A549 (cell line): ENCODE results near the gene BOLA1. TPM values are rescaled to one million over a fixed set of nuclear protein-coding genes. Genes with fewer than 3 reads are reported as not detected.

Source experiments
- BCL3 ChIP-seq: fragments of >200 bp; sonication (Bioruptor Twin); formaldehyde crosslinking; IDR thresholded peaks from 3 replicates; pipeline ENCODE4 v1.6.1; 2016
- CBX2 ChIP-seq: fragments of 200-600 bp; sonication (generic); IDR thresholded peaks from 2 replicates; pipeline ENCODE4 v1.6.1; 2016; ENCODE audit warnings: low read depth, mild to moderate bottlenecking, borderline replicate concordance
- CBX8 ChIP-seq: fragments of 200-600 bp; sonication (generic); IDR thresholded peaks from 2 replicates; pipeline ENCODE4 v1.6.1; 2016
- CEBPB ChIP-seq, 2 experiments: fragments of >200 bp in 1 of 2; sonication (Bioruptor Twin) in 1 of 2; formaldehyde crosslinking in 1 of 2; IDR thresholded peaks; 2 replicates each; pipeline ENCODE4 v1.6.1; 2012 to 2016
- CHD2 ChIP-seq: fragments of 150-350 bp; IDR thresholded peaks from 2 replicates; pipeline ENCODE4 v1.6.1; 2014; ENCODE audit warnings: low read length; ENCODE audit not compliant: partially characterized antibody
- CHD4 ChIP-seq: fragments of 200-600 bp; sonication (generic); IDR thresholded peaks from 2 replicates; pipeline ENCODE4 v1.6.1; 2016; ENCODE audit warnings: antibody characterized with exemption, mild to moderate bottlenecking, borderline replicate concordance
- CTCF ChIP-seq: fragments of >200 bp; sonication (Bioruptor Twin); formaldehyde crosslinking; IDR thresholded peaks from 3 replicates; pipeline ENCODE4 v1.5.1; 2016
- E2F6 ChIP-seq: IDR thresholded peaks from 2 replicates; pipeline ENCODE4 v1.6.1; 2012; ENCODE audit warnings: low read depth, borderline replicate concordance
- EHMT2 ChIP-seq: fragments of 200-600 bp; sonication (generic); IDR thresholded peaks from 2 replicates; pipeline ENCODE4 v1.6.1; 2016; ENCODE audit warnings: antibody characterized with exemption, low read depth, mild to moderate bottlenecking, moderate library complexity
- ESRRA ChIP-seq: fragments of 150-350 bp; IDR thresholded peaks from 2 replicates; pipeline ENCODE4 v1.6.1; 2014; ENCODE audit warnings: mild to moderate bottlenecking, low read length, borderline replicate concordance
- FOSB ChIP-seq: fragments of 250-450 bp; sonication (Bioruptor Pico); IDR thresholded peaks from 2 replicates; pipeline ENCODE4 v1.5.0; 2020; ENCODE audit warnings: mild to moderate bottlenecking, moderate library complexity
- FOXS1 ChIP-seq: fragments of 250-450 bp; sonication (Bioruptor Pico); IDR thresholded peaks from 2 replicates; pipeline ENCODE4 v1.5.0; 2020; ENCODE audit warnings: mild to moderate bottlenecking, moderate library complexity
- GATA3 ChIP-seq: IDR thresholded peaks from 2 replicates; pipeline ENCODE4 v1.6.1; 2012; ENCODE audit warnings: borderline replicate concordance
- HDAC2 ChIP-seq: fragments of 200-600 bp; sonication (generic); IDR thresholded peaks from 2 replicates; pipeline ENCODE4 v1.6.1; 2016
- HES2 ChIP-seq: fragments of >200 bp; sonication (Bioruptor Twin); formaldehyde crosslinking; IDR thresholded peaks from 2 replicates; pipeline ENCODE4 v1.6.1; 2016
- HEYL ChIP-seq: fragments of 250-450 bp; sonication (Bioruptor Pico); IDR thresholded peaks from 2 replicates; pipeline ENCODE4 v1.8.0; 2021; ENCODE audit warnings: mild to moderate bottlenecking, moderate library complexity
- HMGXB4 ChIP-seq: fragments of 250-450 bp; sonication (Bioruptor Pico); IDR thresholded peaks from 2 replicates; pipeline ENCODE4 v1.5.0; 2021; ENCODE audit warnings: mild to moderate bottlenecking, moderate library complexity, borderline replicate concordance
- HOXB13 ChIP-seq: fragments of 250-450 bp; sonication (Bioruptor Pico); IDR thresholded peaks from 2 replicates; pipeline ENCODE4 v1.5.0; 2020; ENCODE audit warnings: low read depth, mild to moderate bottlenecking, moderate library complexity
- HOXB5 ChIP-seq: fragments of 250-450 bp; sonication (Bioruptor Pico); IDR thresholded peaks from 2 replicates; pipeline ENCODE4 v1.5.0; 2020; ENCODE audit warnings: mild to moderate bottlenecking, moderate library complexity
- MAFK ChIP-seq: fragments of 450-650 bp; IDR thresholded peaks from 2 replicates; pipeline ENCODE4 v1.6.1; 2014; ENCODE audit not compliant: partially characterized antibody
- MAX ChIP-seq: IDR thresholded peaks from 2 replicates; pipeline ENCODE4 v1.6.1; 2012
- MYC ChIP-seq: IDR thresholded peaks from 2 replicates; pipeline ENCODE4 v1.6.1; 2012; ENCODE audit warnings: mild to moderate bottlenecking, inconsistent platforms, low read length, improper control_type of control experiment, borderline replicate concordance
- NFE2L2 ChIP-seq: fragments of 150-350 bp; conservative IDR thresholded peaks from 2 replicates; pipeline ENCODE4 v1.6.1; 2014; ENCODE audit warnings: low read length
- NPAS2 ChIP-seq: fragments of 250-450 bp; sonication (Bioruptor Pico); IDR thresholded peaks from 2 replicates; pipeline ENCODE4 v1.8.0; 2022; ENCODE audit warnings: mild to moderate bottlenecking, moderate library complexity, borderline replicate concordance
- PBX3 ChIP-seq: IDR thresholded peaks from 2 replicates; pipeline ENCODE4 v1.6.1; 2012
- POLR2A ChIP-seq: IDR thresholded peaks from 2 replicates; pipeline ENCODE4 v1.6.1; 2012; ENCODE audit warnings: mild to moderate bottlenecking, low read length
- POLR2AphosphoS2 ChIP-seq: conservative IDR thresholded peaks from 2 replicates; pipeline ENCODE4 v1.6.1; 2012; ENCODE audit warnings: low read length, improper control_type of control experiment, inconsistent platforms
- RARB ChIP-seq: fragments of 250-450 bp; sonication (Bioruptor Pico); IDR thresholded peaks from 2 replicates; pipeline ENCODE4 v1.8.0; 2021; ENCODE audit warnings: mild to moderate bottlenecking, moderate library complexity
- RNF2 ChIP-seq: fragments of 200-600 bp; sonication (generic); IDR thresholded peaks from 2 replicates; pipeline ENCODE4 v1.6.1; 2016; ENCODE audit warnings: low read depth, mild to moderate bottlenecking, antibody characterized with exemption, moderate library complexity, borderline replicate concordance
- USF2 ChIP-seq: fragments of 450-650 bp; IDR thresholded peaks from 2 replicates; pipeline ENCODE4 v1.6.1; 2014; ENCODE audit warnings: antibody characterized with exemption
- polyA plus RNA-seq, 4 experiments: library from polyadenylated mRNA; depleted of rRNA in 3 of 4; stranded (reverse); fragments of >200 nt; fragmentation: RNase III in 1 of 4; extraction: RNeasy Plus Mini Kit Qiagen cat#74134 plus additional on column Dnase treatment in 1 of 4; gene quantifications; 2 replicates in 3 of 4; 3 replicates in 1 of 4; pipeline ENCODE4 v1.2.3, GENCODE V29; 2011 to 2017

BOLA1 gene
- polyA plus RNA-seq, 2 of the 4 experiments (the other 2 are of a cell fraction): 25.4 to 27.5 TPM

- TF ChIP-seq RNF2 (no peak), EHMT2 (no peak), GATA3 (no peak), PBX3 (0 out of 2 replicates have a peak, but pooled peaks have one; percentile 1), HEYL (CRISPR knock-in tag) (no peak), HOXB5 (CRISPR knock-in tag) (no peak), POLR2AphosphoS2 (no peak), ESRRA (no peak), E2F6 (no peak), CBX2 (no peak), HES2 (no peak), MAFK (no peak), HOXB13 (CRISPR knock-in tag) (no peak), RARB (0 out of 2 replicates have a peak, but pooled peaks have one; percentile 18), HMGXB4 (CRISPR knock-in tag) (no peak), MYC (0 out of 2 replicates have a peak, but pooled peaks have one; percentile 45), CEBPB (IDR thresholded peaks at IDR 0.05) (no peak), NPAS2 (CRISPR knock-in tag) (no peak), POLR2A (peak; percentile 56), CHD2 (no peak), USF2 (no peak), BCL3 (peak; percentile 80; the same call in 2 of the 3 replicates), CTCF (peak; percentile 69), HDAC2 (no peak), FOSB (CRISPR knock-in tag) (no peak), FOXS1 (CRISPR knock-in tag) (no peak; the same call in 1 of the 2 replicates), NFE2L2 (no peak), CHD4 (no peak), CBX8 (no peak), MAX (peak; percentile 54; the same call in 1 of the 2 replicates)
Observed at GRCh38 chr1:149888247-149888998, 10.9 kb upstream of the BOLA1 start (continued).
